Measurements from ENCODE around the gene PRKCE. TPM values are rescaled to one million over a fixed set of nuclear protein-coding genes. Genes with fewer than 3 reads are reported as not detected.

PRKCE gene
- total and polyA plus RNA-seq, 2 experiments from 2014 or later: 0.94 to 1.2 TPM

DNA sequence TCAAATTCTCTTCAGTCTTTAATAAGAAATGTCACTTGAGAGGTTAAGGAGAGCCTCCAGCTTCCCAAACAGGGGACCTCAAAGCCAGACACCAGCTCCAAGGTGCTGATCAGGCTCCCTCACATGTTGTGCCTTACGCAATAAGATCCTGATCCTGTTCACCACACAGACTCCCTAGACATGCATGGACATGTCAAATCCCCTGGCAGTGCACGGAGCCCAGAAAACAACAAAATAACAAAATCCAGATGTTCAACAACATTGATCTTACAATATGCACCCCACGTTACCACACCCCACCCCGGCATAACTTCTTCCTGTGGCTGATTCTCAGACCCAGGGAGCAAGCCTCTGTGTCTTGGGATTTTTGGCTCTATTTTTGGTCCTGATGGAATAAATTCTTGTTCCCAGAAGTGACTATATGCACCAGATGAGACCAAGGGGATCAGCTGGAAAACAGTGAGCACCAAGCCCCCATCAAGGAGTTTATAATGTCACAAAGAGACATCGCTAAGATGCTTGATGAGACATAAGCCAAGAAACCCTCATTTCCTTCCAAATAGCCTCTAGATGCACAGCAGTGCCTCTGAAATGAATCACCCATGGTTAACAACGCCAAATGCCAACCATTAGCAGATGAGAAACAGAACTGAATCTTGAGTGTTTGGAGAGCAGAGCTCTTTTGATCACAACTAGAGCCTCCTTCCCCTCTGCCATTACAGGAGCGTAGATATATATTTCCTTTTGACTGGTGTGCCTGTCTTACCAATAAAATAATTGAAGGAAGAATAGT lies 198.2 kb downstream of the PRKCE start (continued):
- TF ChIP-seq, protein P1, sequence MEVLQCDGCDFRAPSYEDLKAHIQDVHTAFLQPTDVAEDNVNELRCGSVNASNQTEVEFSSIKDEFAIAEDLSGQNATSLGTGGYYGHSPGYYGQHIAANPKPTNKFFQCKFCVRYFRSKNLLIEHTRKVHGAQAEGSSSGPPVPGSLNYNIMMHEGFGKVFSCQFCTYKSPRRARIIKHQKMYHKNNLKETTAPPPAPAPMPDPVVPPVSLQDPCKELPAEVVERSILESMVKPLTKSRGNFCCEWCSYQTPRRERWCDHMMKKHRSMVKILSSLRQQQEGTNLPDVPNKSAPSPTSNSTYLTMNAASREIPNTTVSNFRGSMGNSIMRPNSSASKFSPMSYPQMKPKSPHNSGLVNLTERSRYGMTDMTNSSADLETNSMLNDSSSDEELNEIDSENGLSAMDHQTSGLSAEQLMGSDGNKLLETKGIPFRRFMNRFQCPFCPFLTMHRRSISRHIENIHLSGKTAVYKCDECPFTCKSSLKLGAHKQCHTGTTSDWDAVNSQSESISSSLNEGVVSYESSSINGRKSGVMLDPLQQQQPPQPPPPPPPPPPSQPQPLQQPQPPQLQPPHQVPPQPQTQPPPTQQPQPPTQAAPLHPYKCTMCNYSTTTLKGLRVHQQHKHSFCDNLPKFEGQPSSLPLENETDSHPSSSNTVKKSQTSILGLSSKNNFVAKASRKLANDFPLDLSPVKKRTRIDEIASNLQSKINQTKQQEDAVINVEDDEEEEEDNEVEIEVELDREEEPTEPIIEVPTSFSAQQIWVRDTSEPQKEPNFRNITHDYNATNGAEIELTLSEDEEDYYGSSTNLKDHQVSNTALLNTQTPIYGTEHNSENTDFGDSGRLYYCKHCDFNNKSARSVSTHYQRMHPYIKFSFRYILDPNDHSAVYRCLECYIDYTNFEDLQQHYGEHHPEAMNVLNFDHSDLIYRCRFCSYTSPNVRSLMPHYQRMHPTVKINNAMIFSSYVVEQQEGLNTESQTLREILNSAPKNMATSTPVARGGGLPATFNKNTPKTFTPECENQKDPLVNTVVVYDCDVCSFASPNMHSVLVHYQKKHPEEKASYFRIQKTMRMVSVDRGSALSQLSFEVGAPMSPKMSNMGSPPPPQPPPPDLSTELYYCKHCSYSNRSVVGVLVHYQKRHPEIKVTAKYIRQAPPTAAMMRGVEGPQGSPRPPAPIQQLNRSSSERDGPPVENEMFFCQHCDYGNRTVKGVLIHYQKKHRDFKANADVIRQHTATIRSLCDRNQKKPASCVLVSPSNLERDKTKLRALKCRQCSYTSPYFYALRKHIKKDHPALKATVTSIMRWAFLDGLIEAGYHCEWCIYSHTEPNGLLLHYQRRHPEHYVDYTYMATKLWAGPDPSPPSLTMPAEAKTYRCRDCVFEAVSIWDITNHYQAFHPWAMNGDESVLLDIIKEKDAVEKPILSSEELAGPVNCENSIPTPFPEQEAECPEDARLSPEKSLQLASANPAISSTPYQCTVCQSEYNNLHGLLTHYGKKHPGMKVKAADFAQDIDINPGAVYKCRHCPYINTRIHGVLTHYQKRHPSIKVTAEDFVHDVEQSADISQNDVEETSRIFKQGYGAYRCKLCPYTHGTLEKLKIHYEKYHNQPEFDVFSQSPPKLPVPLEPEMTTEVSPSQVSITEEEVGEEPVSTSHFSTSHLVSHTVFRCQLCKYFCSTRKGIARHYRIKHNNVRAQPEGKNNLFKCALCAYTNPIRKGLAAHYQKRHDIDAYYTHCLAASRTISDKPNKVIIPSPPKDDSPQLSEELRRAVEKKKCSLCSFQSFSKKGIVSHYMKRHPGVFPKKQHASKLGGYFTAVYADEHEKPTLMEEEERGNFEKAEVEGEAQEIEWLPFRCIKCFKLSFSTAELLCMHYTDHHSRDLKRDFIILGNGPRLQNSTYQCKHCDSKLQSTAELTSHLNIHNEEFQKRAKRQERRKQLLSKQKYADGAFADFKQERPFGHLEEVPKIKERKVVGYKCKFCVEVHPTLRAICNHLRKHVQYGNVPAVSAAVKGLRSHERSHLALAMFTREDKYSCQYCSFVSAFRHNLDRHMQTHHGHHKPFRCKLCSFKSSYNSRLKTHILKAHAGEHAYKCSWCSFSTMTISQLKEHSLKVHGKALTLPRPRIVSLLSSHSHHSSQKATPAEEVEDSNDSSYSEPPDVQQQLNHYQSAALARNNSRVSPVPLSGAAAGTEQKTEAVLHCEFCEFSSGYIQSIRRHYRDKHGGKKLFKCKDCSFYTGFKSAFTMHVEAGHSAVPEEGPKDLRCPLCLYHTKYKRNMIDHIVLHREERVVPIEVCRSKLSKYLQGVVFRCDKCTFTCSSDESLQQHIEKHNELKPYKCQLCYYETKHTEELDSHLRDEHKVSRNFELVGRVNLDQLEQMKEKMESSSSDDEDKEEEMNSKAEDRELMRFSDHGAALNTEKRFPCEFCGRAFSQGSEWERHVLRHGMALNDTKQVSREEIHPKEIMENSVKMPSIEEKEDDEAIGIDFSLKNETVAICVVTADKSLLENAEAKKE (CRISPR knock-in tag; IDR thresholded peaks at IDR 0.05): no peak

DNA sequence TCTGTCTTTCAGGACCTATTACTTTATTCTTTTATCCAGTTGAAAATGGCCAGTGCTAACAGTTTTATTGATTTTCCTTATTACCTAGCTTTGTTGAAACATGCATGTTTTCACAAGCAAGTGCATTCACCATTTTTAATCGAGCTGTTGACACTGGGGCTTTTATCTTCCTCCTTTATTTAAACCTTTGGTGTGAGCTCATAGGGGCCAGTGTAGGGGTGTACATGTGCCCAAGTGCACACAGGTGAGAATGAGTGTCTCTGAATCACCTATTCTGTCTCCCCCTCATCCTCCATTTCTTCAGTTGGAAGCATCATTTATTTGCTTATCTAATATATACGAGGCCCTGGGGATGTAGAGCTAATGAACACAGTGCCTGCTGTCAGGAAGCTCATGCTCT lies 199.1 kb downstream of the PRKCE start:
- H3K36me3 Mint-ChIP-seq (ENCODE audit: low read depth): no peaks in the 10 kb centered on the region
- TF ChIP-seq, protein P2, sequence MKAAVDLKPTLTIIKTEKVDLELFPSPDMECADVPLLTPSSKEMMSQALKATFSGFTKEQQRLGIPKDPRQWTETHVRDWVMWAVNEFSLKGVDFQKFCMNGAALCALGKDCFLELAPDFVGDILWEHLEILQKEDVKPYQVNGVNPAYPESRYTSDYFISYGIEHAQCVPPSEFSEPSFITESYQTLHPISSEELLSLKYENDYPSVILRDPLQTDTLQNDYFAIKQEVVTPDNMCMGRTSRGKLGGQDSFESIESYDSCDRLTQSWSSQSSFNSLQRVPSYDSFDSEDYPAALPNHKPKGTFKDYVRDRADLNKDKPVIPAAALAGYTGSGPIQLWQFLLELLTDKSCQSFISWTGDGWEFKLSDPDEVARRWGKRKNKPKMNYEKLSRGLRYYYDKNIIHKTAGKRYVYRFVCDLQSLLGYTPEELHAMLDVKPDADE (IDR thresholded peaks at IDR 0.05): no peak
- TF ChIP-seq NANOG (IDR thresholded peaks at IDR 0.05; ENCODE audit: borderline replicate concordance) (no peak), EZH2 (IDR thresholded peaks at IDR 0.05; ENCODE audit: low read depth, unreplicated experiment) (no peak)
- TF ChIP-seq, protein P3, sequence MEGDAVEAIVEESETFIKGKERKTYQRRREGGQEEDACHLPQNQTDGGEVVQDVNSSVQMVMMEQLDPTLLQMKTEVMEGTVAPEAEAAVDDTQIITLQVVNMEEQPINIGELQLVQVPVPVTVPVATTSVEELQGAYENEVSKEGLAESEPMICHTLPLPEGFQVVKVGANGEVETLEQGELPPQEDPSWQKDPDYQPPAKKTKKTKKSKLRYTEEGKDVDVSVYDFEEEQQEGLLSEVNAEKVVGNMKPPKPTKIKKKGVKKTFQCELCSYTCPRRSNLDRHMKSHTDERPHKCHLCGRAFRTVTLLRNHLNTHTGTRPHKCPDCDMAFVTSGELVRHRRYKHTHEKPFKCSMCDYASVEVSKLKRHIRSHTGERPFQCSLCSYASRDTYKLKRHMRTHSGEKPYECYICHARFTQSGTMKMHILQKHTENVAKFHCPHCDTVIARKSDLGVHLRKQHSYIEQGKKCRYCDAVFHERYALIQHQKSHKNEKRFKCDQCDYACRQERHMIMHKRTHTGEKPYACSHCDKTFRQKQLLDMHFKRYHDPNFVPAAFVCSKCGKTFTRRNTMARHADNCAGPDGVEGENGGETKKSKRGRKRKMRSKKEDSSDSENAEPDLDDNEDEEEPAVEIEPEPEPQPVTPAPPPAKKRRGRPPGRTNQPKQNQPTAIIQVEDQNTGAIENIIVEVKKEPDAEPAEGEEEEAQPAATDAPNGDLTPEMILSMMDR (conservative IDR thresholded peaks at IDR 0.05; ENCODE audit: low read depth in 2 of 2): no peak
- DNase-seq (ENCODE audit: low spot score) (no peak), ATAC-seq (no peak)
- Histone ChIP-seq H3K9me2 (ENCODE audit: insufficient read depth) (0 out of 2 replicates have a peak, but pooled peaks cover 5% of the 10 kb centered on the region), H4K20me1 (replicated peaks; ENCODE audit: insufficient read depth) (no peaks in the 10 kb centered on the region), H3K79me2 (replicated peaks; ENCODE audit: insufficient read depth) (no peaks in the 10 kb centered on the region), H3K4me2 (no peak overlapping the region), H3K36me3 (ENCODE audit: insufficient read depth) (no peaks in the 10 kb centered on the region), H3F3A (replicated peaks; ENCODE audit: low read depth) (no peaks in the 10 kb centered on the region), H3K27ac (ENCODE audit: low read depth) (no peak overlapping the region), H3K4me3 (no peak overlapping the region), H3K27me3 (ENCODE audit: insufficient read depth) (no peaks in the 10 kb centered on the region), H2AFZ (no peak overlapping the region), H3K4me1 (ENCODE audit: insufficient read depth) (no peaks in the 10 kb centered on the region)
- no peak overlapping the region for H3K27ac Mint-ChIP-seq
- H3K4me1 Mint-ChIP-seq: peaks cover 8% of the 10 kb centered on the region; the same call in 2 of the 3 replicates
- H3K4me3 Mint-ChIP-seq: no peak overlapping the region
- H3K9me3 Mint-ChIP-seq: no peaks in the 10 kb centered on the region
- peaks cover 5% of the 10 kb centered on the region for H3K27me3 Mint-ChIP-seq (ENCODE audit: insufficient read depth, low read depth, poor library complexity)
